ENCODE results near the gene HNF4A.
"Not testable (repeated sequence)": the region's sequence is repeated elsewhere in the genome, so short reads cannot be mapped to it uniquely, and the experiment has no call there.

- TF ChIP-seq RAD51 (IDR thresholded peaks at IDR 0.05; ENCODE audit: borderline replicate concordance); GPBP1L1 (CRISPR knock-in tag; IDR thresholded peaks at IDR 0.05): not testable (repeated sequence)
These were observed 116.8 kb downstream of the HNF4A start for GRCh38 chr20:44472283-44472682.
